HCT116 (cell line): Measurements from ENCODE around the gene NUP42. TPM values are rescaled to one million over a fixed set of nuclear protein-coding genes. Genes with fewer than 3 reads are reported as not detected.

Experiments
- ATAC-seq: fragments of 200-7000 bp; cut with Tn5 transposase; 2 replicates; pipeline ENCODE4 v1.9.1; 2020; ENCODE audit warnings: mild to moderate bottlenecking, moderate library complexity
- BruUV-seq: library from RNA; stranded (reverse); fragments of 400-500 nt; replicated peaks from 2 replicates; lab custom pipeline; 2021; lab: Mats Ljungman, UMichigan
- CTCF ChIA-PET: fragments of 300-600 bp; sonication (Branson Sonifier 250); formaldehyde crosslinking; loops from one replicate; lab custom pipeline; 2021; ENCODE audit warnings: antibody characterized with exemption; lab: Charles Lee
- POLR2A ChIA-PET: fragments of 300-600, 350-600 bp; sonication (Branson Sonifier 250); formaldehyde crosslinking; loops from one replicate; lab custom pipeline; 2021; ENCODE audit warnings: antibody characterized with exemption; lab: Charles Lee
- RAD21 ChIA-PET, 2 experiments: fragments of 300-600 bp; sonication (Branson Sonifier 250); formaldehyde crosslinking; loops; one replicate each; lab custom pipeline; 2023; ENCODE audit warnings: low total read pairs in 2 of 2; ENCODE audit not compliant: uncharacterized antibody in 2 of 2, unreplicated experiment in 2 of 2, low non-redundant PET in 1 of 2; lab: Charles Lee
- DNase-seq: peaks from one replicate; pipeline ENCODE4 v3.0.0-alpha.2; 2010; ENCODE audit warnings: low read depth, low spot score
- H2AFZ ChIP-seq: fragments of 200-600 bp; shearing (Covaris generic), sonication (generic); 2 replicates; pipeline ENCODE4 v1.6.1; 2017; ENCODE audit warnings: low read depth, mixed run types, mixed read lengths, antibody characterized with exemption, low read length; ENCODE audit not compliant: poor library complexity, severe bottlenecking
- H3K27ac ChIP-seq: 2 replicates; pipeline ENCODE4 v1.5.1; 2012; ENCODE audit warnings: low read depth, low read length
- H3K27me3 ChIP-seq: fragments of 200-600 bp; sonication (generic); 2 replicates; pipeline ENCODE4 v1.6.1; 2016; ENCODE audit warnings: mixed run types, low read length, mixed read lengths; ENCODE audit not compliant: insufficient read depth
- H3K36me3 ChIP-seq, 2 experiments: fragments of 200-500 bp in 1 of 2; fragments of 200-600 bp in 1 of 2; sonication (Bioruptor generic) in 1 of 2; sonication (generic) in 1 of 2; 2 replicates each; pipeline versions ENCODE4 v1.5.1 to v1.6.1; 2014 to 2016; ENCODE audit warnings: low read length in 2 of 2, inconsistent platforms in 1 of 2, mixed read lengths in 1 of 2, mixed run types in 1 of 2; ENCODE audit not compliant: insufficient read depth in 2 of 2, control insufficient read depth in 1 of 2
- H3K4me1 ChIP-seq, 2 experiments: fragments of 200-600 bp in 1 of 2; sonication (generic) in 1 of 2; 2 replicates each; pipeline versions ENCODE4 v1.5.1 to v1.6.1; 2012 to 2017; ENCODE audit warnings: low read length in 2 of 2, inconsistent platforms in 1 of 2, mild to moderate bottlenecking in 1 of 2, mixed read lengths in 1 of 2, mixed run types in 1 of 2, moderate library complexity in 1 of 2; ENCODE audit not compliant: insufficient read depth in 2 of 2, control insufficient read depth in 1 of 2
- H3K4me2 ChIP-seq: fragments of 200-600 bp; sonication (generic); 2 replicates; pipeline ENCODE4 v1.6.1; 2017; ENCODE audit warnings: mixed run types, low read length, mixed read lengths
- H3K4me3 ChIP-seq, 2 experiments: fragments of 200-600 bp in 1 of 2; sonication (generic) in 1 of 2; replicated peaks in 1 of 2; 2 replicates each; pipeline ENCODE4 v1.5.1; 2011 to 2016; ENCODE audit warnings: low read length in 2 of 2, control low read depth in 1 of 2, low read depth in 1 of 2, mild to moderate bottlenecking in 1 of 2, mixed read lengths in 1 of 2, mixed run types in 1 of 2
- H3K79me2 ChIP-seq: fragments of 200-600 bp; sonication (generic); 2 replicates; pipeline ENCODE4 v1.6.1; 2017; ENCODE audit warnings: mild to moderate bottlenecking, mixed run types, low read length, moderate library complexity, mixed read lengths; ENCODE audit not compliant: insufficient read depth
- H3K9ac ChIP-seq: fragments of 200-600 bp; sonication (generic); 2 replicates; pipeline ENCODE4 v1.6.1; 2016; ENCODE audit warnings: low read length, mixed read lengths
- H3K9me2 ChIP-seq: fragments of 200-600 bp; sonication (generic), shearing (Covaris generic); 2 replicates; pipeline ENCODE4 v1.6.1; 2017; ENCODE audit warnings: mixed run types, mild to moderate bottlenecking, moderate library complexity; ENCODE audit not compliant: insufficient read depth
- H3K9me3 ChIP-seq, 2 experiments: fragments of 200-500 bp in 1 of 2; fragments of 200-600 bp in 1 of 2; sonication (Bioruptor generic) in 1 of 2; sonication (generic) in 1 of 2; 2 replicates each; pipeline ENCODE4 v1.6.1; 2014 to 2017; ENCODE audit warnings: low read length in 2 of 2, mixed read lengths in 2 of 2, inconsistent platforms in 1 of 2, low read depth in 1 of 2, mild to moderate bottlenecking in 1 of 2, mixed run types in 1 of 2, moderate library complexity in 1 of 2; ENCODE audit not compliant: control insufficient read depth in 1 of 2, insufficient read depth in 1 of 2
- H4K20me1 ChIP-seq: fragments of 200-600 bp; sonication (generic), shearing (Covaris generic); 2 replicates; pipeline ENCODE4 v1.6.1; 2017; ENCODE audit warnings: mixed run types, mild to moderate bottlenecking, moderate library complexity; ENCODE audit not compliant: insufficient read depth
- CBX3 ChIP-seq: IDR thresholded peaks from 2 replicates; pipeline ENCODE4 v1.6.1; 2012; ENCODE audit warnings: low read depth
- CEBPB ChIP-seq: IDR thresholded peaks from 2 replicates; pipeline ENCODE4 v1.6.1; 2012; ENCODE audit warnings: low read depth
- CTCF ChIP-seq, 3 experiments: fragments of 200-600 bp in 1 of 3; sonication (generic) in 1 of 3; IDR thresholded peaks in 2 of 3; conservative IDR thresholded peaks in 1 of 3; 2 replicates each; pipeline ENCODE4 v1.5.1; 2012 to 2017; ENCODE audit warnings: low read depth in 2 of 3, low read length in 2 of 3, antibody characterized with exemption in 1 of 3, borderline replicate concordance in 1 of 3, control low read depth in 1 of 3, mild to moderate bottlenecking in 1 of 3, mixed read lengths in 1 of 3, mixed run types in 1 of 3, moderate library complexity in 1 of 3; ENCODE audit not compliant: insufficient read depth in 1 of 3
- EGR1 ChIP-seq: IDR thresholded peaks from 2 replicates; pipeline ENCODE4 v1.6.1; 2012; ENCODE audit warnings: low read depth
- ELF1 ChIP-seq: IDR thresholded peaks from 2 replicates; pipeline ENCODE4 v1.6.1; 2012; ENCODE audit warnings: low read depth, borderline replicate concordance
- EZH2phosphoT487 ChIP-seq: fragments of 200-600 bp; IDR thresholded peaks from 2 replicates; pipeline ENCODE4 v1.6.1; 2018; ENCODE audit warnings: antibody characterized with exemption, borderline replicate concordance
- FOSL1 ChIP-seq: IDR thresholded peaks from 2 replicates; pipeline ENCODE4 v1.6.1; 2012; ENCODE audit warnings: low read depth
- POLR2A ChIP-seq: IDR thresholded peaks from 2 replicates; pipeline ENCODE4 v1.7.0; 2011; ENCODE audit warnings: borderline replicate concordance; ENCODE audit not compliant: insufficient read depth, insufficient read length; ENCODE audit errors: extremely low read depth
- POLR2AphosphoS5 ChIP-seq: IDR thresholded peaks from 2 replicates; pipeline ENCODE4 v1.6.1; 2011; ENCODE audit warnings: mild to moderate bottlenecking, low read depth, low read length, moderate library complexity
- RAD21 ChIP-seq: IDR thresholded peaks from 2 replicates; pipeline ENCODE4 v1.6.1; 2012; ENCODE audit warnings: low read depth, mild to moderate bottlenecking
- SIN3A ChIP-seq: IDR thresholded peaks from 2 replicates; pipeline ENCODE4 v1.6.1; 2012; ENCODE audit warnings: low read depth
- ZBTB33 ChIP-seq: IDR thresholded peaks from 2 replicates; pipeline ENCODE4 v1.6.1; 2011; ENCODE audit warnings: mild to moderate bottlenecking, low read length, moderate library complexity; ENCODE audit not compliant: insufficient replicate concordance; ENCODE audit errors: extremely low read depth
- ZFX ChIP-seq: fragments of 450-650 bp; IDR thresholded peaks from 2 replicates; pipeline ENCODE4 v1.6.1; 2017
- intact Hi-C: fragments of 100-400 bp; cut with micrococcal nuclease; formaldehyde crosslinking; loops from 2 replicates; pipeline ENCODE4 v1.10.0; 2022
- total RNA-seq: library from RNA; stranded (reverse); gene quantifications from one replicate; pipeline ENCODE4 v1.2.1, GENCODE V29; 2021; ENCODE audit not compliant: unreplicated experiment

Gene NUP42
- total RNA-seq, 1 experiment from 2014 or later, result 36.5 TPM

- no peak for TF ChIP-seq POLR2AphosphoS5
- no peak for TF ChIP-seq CBX3
- TF ChIP-seq RAD21, result no peak
- no peak for TF ChIP-seq SIN3A
- TF ChIP-seq POLR2A, result no peak
- no peak for TF ChIP-seq FOSL1
- TF ChIP-seq EZH2phosphoT487, result no peak
- no peak for TF ChIP-seq CTCF (IDR thresholded peaks at IDR 0.05 in 2 of 3, conservative IDR thresholded peaks at IDR 0.05 in 1 of 3; ENCODE audit: borderline replicate concordance in 1 of 3, insufficient read depth in 1 of 3, low read depth in 2 of 3, low read length in 2 of 3)
- TF ChIP-seq EGR1, result no peak
- TF ChIP-seq ELF1, result no peak
- no peak for TF ChIP-seq ZBTB33
- no peak for TF ChIP-seq CEBPB
- TF ChIP-seq ZFX, result no peak
- no peaks in the 10 kb centered on the region for H3K36me3 ChIP-seq
- H2AFZ ChIP-seq, result no peak overlapping the region
- ChIA-PET POLR2A (no interaction called here), CTCF (no interaction called here), RAD21 (no interaction called here)
- no peak overlapping the region for H3K9ac ChIP-seq
- no peaks in the 10 kb centered on the region for H3K9me3 ChIP-seq
- DNase-seq, result no peak
- no TSS peak for BruUV-seq
- no peak for ATAC-seq
- no peaks in the 10 kb centered on the region for H3K79me2 ChIP-seq
- no peaks in the 10 kb centered on the region for H3K4me1 ChIP-seq
- intact Hi-C loops, result no loop called here
- H4K20me1 ChIP-seq, result no peaks in the 10 kb centered on the region
- H3K4me3 ChIP-seq, result no peak overlapping the region
- no peaks in the 10 kb centered on the region for H3K9me2 ChIP-seq
- H3K4me2 ChIP-seq, result no peak overlapping the region
- no peaks in the 10 kb centered on the region for H3K27me3 ChIP-seq
- H3K27ac ChIP-seq, result no peak overlapping the region
Measured at GRCh38 chr7:23135755-23136154, 46.1 kb upstream of the NUP42 start.
